ENCODE data around the gene CASZ1. TPM values are rescaled to one million over a fixed set of nuclear protein-coding genes. Genes with fewer than 3 reads are reported as not detected.

The CASZ1 gene
- total and polyA plus RNA-seq, 10 of the 15 experiments (the other 5 are each of a cell fraction or from before 2014, with no cell fraction given): 0.52 to 9.8 (median 3.7) TPM

DNA sequence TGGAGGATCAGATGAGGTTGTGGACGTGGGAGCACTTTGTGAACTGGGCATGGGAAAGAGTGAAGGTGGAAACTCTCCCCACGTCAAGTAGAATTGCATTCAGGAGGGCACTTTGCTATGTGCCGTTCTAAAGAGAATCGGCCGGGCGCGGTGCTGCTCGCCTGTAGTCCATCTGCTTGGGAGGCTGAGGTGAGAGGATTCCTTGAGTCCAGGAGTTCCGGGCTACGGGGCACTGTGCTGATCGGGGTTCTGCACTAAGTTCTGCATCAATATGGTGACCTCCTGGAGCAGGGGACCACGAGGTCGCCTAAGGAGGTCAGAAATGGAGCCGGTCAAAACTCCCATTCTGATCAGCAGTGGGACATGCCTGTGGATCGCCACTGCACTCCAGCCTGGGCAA is 179.8 kb downstream of the CASZ1 start:
- no peak overlapping the region for H3K27ac ChIP-seq (ENCODE audit: control insufficient read depth, insufficient read depth)
- intact Hi-C loops (cut with micrococcal nuclease; ENCODE audit: unreplicated experiment) (no loop called here), in situ Hi-C loops (cut with MboI) (no loop called here)
- ATAC-seq (no peak), DNase-seq (ENCODE audit: low read depth, low spot score) (no peak), FAIRE-seq (no peak)
- H3K9ac ChIP-seq (ENCODE audit: control insufficient read depth, insufficient read depth, low read length): no peak overlapping the region
- H4K20me1 ChIP-seq (ENCODE audit: control insufficient read depth, insufficient read depth): no peaks in the 10 kb centered on the region
- H3K79me2 ChIP-seq (ENCODE audit: control insufficient read depth, insufficient read depth, low read length): no peaks in the 10 kb centered on the region
- peaks cover 0 to 5% of the 10 kb centered on the region in 2 experiments; a peak in 2 of 4 replicates for H3K36me3 ChIP-seq (ENCODE audit: control insufficient read depth in 2 of 2, insufficient read depth in 2 of 2, low read length in 1 of 2)
- no peaks in the 10 kb centered on the region for H3K9me3 ChIP-seq (replicated peaks; ENCODE audit: control insufficient read depth, insufficient read depth, low read length)
- TF ChIP-seq PAX5 (IDR thresholded peaks at IDR 0.05; ENCODE audit: borderline replicate concordance, low read depth, low read length) (no peak), SMC3 (IDR thresholded peaks at IDR 0.05; ENCODE audit: borderline replicate concordance, low read length) (no peak), BHLHE40 (IDR thresholded peaks at IDR 0.05; ENCODE audit: borderline replicate concordance in 1 of 2, low read depth in 2 of 2, low read length in 1 of 2) (no peak)
- TF ChIP-seq, protein P1, sequence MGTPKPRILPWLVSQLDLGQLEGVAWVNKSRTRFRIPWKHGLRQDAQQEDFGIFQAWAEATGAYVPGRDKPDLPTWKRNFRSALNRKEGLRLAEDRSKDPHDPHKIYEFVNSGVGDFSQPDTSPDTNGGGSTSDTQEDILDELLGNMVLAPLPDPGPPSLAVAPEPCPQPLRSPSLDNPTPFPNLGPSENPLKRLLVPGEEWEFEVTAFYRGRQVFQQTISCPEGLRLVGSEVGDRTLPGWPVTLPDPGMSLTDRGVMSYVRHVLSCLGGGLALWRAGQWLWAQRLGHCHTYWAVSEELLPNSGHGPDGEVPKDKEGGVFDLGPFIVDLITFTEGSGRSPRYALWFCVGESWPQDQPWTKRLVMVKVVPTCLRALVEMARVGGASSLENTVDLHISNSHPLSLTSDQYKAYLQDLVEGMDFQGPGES (IDR thresholded peaks at IDR 0.05): no peak
- CTCF ChIA-PET: no interaction called here
- no peak overlapping the region for H2AFZ ChIP-seq (ENCODE audit: control insufficient read depth, low read depth, low read length)
- SMC1A ChIA-PET (ENCODE audit: uncharacterized antibody, unreplicated experiment): no interaction called here
- RAD21 ChIA-PET (ENCODE audit: unreplicated experiment): no interaction called here
- POLR2A ChIA-PET: no interaction called here
- BruUV-seq (replicated peaks): no TSS peak
- WGBS (ENCODE audit: insufficient coverage, insufficient replicate concordance, low lambda C conversion rate, missing lambda C conversion rate): 98% methylated on average over 14 of the region's 15 CpGs
- no peaks in the 10 kb centered on the region for H3K4me1 ChIP-seq (ENCODE audit: control insufficient read depth, insufficient read depth, low read length)
- H3K4me2 ChIP-seq (ENCODE audit: control insufficient read depth, insufficient read depth): no peak overlapping the region
- H3K27me3 ChIP-seq (replicated peaks in 1 of 2; ENCODE audit: control insufficient read depth in 2 of 2, insufficient read depth in 2 of 2, low read length in 1 of 2): no peaks in the 10 kb centered on the region
- no peak overlapping the region for H3K4me3 ChIP-seq

DNA sequence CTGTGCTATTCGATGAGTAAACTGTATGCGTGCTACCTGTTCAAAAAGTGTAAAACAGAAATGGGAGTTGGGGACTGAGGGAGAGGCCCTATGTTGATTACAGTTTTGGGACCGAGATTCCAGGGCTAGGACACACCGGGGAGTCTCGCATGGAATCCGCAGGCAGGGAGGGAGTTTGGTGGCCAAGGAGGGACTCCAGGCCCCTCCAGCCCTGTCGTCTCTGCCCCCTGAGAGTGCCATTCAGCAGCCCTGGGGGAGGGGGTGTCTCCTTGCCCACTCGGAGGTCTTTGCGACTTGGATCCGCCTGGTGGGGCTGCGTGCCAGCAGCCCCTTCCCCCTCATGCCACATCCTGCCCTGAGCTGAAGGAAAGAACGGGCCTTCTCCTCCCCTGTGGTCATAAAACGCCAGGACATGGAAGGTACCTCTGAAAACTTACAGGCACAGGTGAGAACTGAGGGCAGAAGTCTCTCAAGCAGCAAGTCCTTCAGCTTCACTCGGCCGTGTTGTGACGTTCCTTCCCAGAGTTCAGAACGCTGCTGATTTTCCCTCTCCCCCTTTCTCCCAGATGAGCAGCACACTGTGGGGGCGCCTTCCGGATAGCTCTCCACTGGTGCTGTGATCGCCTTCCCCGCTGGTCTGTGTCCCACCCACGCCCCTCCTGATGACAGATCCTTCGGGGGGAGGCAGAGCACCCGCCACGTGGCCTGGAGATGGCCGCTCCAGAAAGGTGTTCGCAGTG is 180.3 kb downstream of the CASZ1 start:
- H3K9ac ChIP-seq (ENCODE audit: control insufficient read depth, insufficient read depth, low read length): no peak overlapping the region
- no peaks in the 10 kb centered on the region for H3K79me2 ChIP-seq (ENCODE audit: control insufficient read depth, insufficient read depth, low read length)
- H3K9me3 ChIP-seq (replicated peaks; ENCODE audit: control insufficient read depth, insufficient read depth, low read length): no peaks in the 10 kb centered on the region
- ChIA-PET RAD21 (ENCODE audit: unreplicated experiment) (no interaction called here), POLR2A (no interaction called here), CTCF (no interaction called here), SMC1A (ENCODE audit: uncharacterized antibody, unreplicated experiment) (no interaction called here)
- no TSS peak for BruUV-seq (replicated peaks)
- 98% methylated on average over 26 of the region's 27 CpGs for WGBS (ENCODE audit: insufficient coverage, insufficient replicate concordance, low lambda C conversion rate, missing lambda C conversion rate)
- intact Hi-C loops (cut with micrococcal nuclease; ENCODE audit: unreplicated experiment): no loop called here
- DNase-seq (ENCODE audit: low read depth, low spot score): no peak
- H2AFZ ChIP-seq (ENCODE audit: control insufficient read depth, low read depth, low read length): no peak overlapping the region
- no peak overlapping the region for H3K4me3 ChIP-seq
- no peaks in the 10 kb centered on the region for H4K20me1 ChIP-seq (ENCODE audit: control insufficient read depth, insufficient read depth)
- H3K27ac ChIP-seq (ENCODE audit: control insufficient read depth, insufficient read depth): no peak overlapping the region
- TF ChIP-seq NFYB (IDR thresholded peaks at IDR 0.05; ENCODE audit: insufficient read depth, low read depth, low read length) (no peak), MTA3 (IDR thresholded peaks at IDR 0.05; ENCODE audit: borderline replicate concordance, low read length) (no peak)
- TF ChIP-seq, protein P2, sequence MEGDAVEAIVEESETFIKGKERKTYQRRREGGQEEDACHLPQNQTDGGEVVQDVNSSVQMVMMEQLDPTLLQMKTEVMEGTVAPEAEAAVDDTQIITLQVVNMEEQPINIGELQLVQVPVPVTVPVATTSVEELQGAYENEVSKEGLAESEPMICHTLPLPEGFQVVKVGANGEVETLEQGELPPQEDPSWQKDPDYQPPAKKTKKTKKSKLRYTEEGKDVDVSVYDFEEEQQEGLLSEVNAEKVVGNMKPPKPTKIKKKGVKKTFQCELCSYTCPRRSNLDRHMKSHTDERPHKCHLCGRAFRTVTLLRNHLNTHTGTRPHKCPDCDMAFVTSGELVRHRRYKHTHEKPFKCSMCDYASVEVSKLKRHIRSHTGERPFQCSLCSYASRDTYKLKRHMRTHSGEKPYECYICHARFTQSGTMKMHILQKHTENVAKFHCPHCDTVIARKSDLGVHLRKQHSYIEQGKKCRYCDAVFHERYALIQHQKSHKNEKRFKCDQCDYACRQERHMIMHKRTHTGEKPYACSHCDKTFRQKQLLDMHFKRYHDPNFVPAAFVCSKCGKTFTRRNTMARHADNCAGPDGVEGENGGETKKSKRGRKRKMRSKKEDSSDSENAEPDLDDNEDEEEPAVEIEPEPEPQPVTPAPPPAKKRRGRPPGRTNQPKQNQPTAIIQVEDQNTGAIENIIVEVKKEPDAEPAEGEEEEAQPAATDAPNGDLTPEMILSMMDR (IDR thresholded peaks at IDR 0.05 in 2 of 3, conservative IDR thresholded peaks at IDR 0.05 in 1 of 3; ENCODE audit: control insufficient read depth in 2 of 3, extremely low read depth in 1 of 3, insufficient read depth in 1 of 3, low read depth in 3 of 3, low read length in 3 of 3): no peak
- no peaks in the 10 kb centered on the region for H3K4me1 ChIP-seq (ENCODE audit: control insufficient read depth, insufficient read depth, low read length)
- H3K27me3 ChIP-seq (replicated peaks in 1 of 2; ENCODE audit: control insufficient read depth in 2 of 2, insufficient read depth in 2 of 2, low read length in 1 of 2): no peaks in the 10 kb centered on the region
- no peak overlapping the region for H3K4me2 ChIP-seq (ENCODE audit: control insufficient read depth, insufficient read depth)
- no peak for FAIRE-seq
- peaks cover 0 to 5% of the 10 kb centered on the region in 2 experiments; a peak in 2 of 4 replicates for H3K36me3 ChIP-seq (ENCODE audit: control insufficient read depth in 2 of 2, insufficient read depth in 2 of 2, low read length in 1 of 2)
- in situ Hi-C loops (cut with MboI): no loop called here
- ATAC-seq: no peak
